ENCODE data around the gene ELMO1.

DNA sequence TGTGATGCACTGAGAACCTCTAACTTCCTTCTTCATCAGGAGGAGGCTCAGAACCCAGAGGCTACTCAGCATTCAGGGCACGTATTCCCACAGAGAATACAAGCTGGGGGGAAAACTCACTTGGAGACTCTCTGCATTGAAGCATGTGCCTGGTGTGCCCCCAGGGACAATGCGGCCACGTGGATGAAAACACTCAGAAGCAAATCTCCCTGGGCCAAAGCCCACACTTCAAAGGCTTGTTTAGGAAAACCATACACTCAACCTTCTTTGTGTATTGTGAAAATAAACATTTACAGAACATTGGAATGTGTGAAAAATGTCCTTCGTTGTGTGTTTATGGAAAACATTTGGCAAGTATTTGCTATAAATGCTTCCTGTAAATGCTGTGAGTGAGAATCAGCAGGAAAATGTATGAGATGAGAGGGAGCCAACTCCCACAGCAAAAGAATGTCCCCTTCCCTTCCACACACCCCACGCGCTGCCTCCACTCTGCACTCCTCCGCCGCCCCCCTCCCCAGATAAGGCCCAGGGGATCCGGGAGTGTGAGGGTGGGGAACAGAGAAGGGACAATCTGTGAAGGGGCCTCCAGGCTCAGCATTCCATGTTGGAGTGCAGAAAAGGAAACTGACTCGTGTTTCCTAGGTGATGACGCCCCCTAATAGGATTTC, 339.5 kb downstream of the ELMO1 start:
- TF ChIP-seq, protein P1, sequence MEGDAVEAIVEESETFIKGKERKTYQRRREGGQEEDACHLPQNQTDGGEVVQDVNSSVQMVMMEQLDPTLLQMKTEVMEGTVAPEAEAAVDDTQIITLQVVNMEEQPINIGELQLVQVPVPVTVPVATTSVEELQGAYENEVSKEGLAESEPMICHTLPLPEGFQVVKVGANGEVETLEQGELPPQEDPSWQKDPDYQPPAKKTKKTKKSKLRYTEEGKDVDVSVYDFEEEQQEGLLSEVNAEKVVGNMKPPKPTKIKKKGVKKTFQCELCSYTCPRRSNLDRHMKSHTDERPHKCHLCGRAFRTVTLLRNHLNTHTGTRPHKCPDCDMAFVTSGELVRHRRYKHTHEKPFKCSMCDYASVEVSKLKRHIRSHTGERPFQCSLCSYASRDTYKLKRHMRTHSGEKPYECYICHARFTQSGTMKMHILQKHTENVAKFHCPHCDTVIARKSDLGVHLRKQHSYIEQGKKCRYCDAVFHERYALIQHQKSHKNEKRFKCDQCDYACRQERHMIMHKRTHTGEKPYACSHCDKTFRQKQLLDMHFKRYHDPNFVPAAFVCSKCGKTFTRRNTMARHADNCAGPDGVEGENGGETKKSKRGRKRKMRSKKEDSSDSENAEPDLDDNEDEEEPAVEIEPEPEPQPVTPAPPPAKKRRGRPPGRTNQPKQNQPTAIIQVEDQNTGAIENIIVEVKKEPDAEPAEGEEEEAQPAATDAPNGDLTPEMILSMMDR (IDR thresholded peaks at IDR 0.05): no peak
- TF ChIP-seq POLR2A (IDR thresholded peaks at IDR 0.05): no peak

All from lower leg skin (tissue), 3 donors.